Measurements from ENCODE around the gene AADACL4. TPM values are rescaled to one million over a fixed set of nuclear protein-coding genes. Genes with fewer than 3 reads are reported as not detected.

Gene AADACL4
- total and polyA plus RNA-seq, 9 of the 15 experiments (the other 6 are each of a cell fraction or from before 2014, with no cell fraction given): not detected

- TF ChIP-seq SMARCA4 (IDR thresholded peaks at IDR 0.05) (peak; percentile 74), PHF20 (IDR thresholded peaks at IDR 0.05; ENCODE audit: partially characterized antibody) (peak; percentile 57), MTA1 (IDR thresholded peaks at IDR 0.05; ENCODE audit: borderline replicate concordance) (peak; percentile 95), BRD9 (IDR thresholded peaks at IDR 0.05; ENCODE audit: low read depth, partially characterized antibody) (peak; percentile 90), HBP1 (CRISPR knock-in tag; IDR thresholded peaks at IDR 0.05) (peak; percentile 94), TRIM24 (IDR thresholded peaks at IDR 0.05) (peak in 1 of 2 experiments; percentile 49; a peak in 3 of 4 replicates), DPF2 (IDR thresholded peaks at IDR 0.05) (peak; percentile 79; the same call in 1 of the 2 replicates), ZNF280A (IDR thresholded peaks at IDR 0.05; ENCODE audit: low read depth, partially characterized antibody) (peak; percentile 67), DNMT1 (IDR thresholded peaks at IDR 0.05) (peak; percentile 92; the same call in 1 of the 2 replicates), PTRF (tag; IDR thresholded peaks at IDR 0.05) (0 out of 2 replicates have a peak, but pooled peaks have one; percentile 47), TRIM25 (IDR thresholded peaks at IDR 0.05; ENCODE audit: borderline replicate concordance) (peak; percentile 96; the same call in 1 of the 2 replicates), GATAD2A (IDR thresholded peaks at IDR 0.05) (peak; percentile 95), MIER1 (IDR thresholded peaks at IDR 0.05; ENCODE audit: low read depth) (peak; percentile 83), BCOR (IDR thresholded peaks at IDR 0.05) (peak; percentile 58; the same call in 1 of the 2 replicates), ARHGAP35 (IDR thresholded peaks at IDR 0.05; ENCODE audit: partially characterized antibody) (peak; percentile 80), ZBTB5 (IDR thresholded peaks at IDR 0.05) (peak; percentile 83)
Observed at GRCh38 chr1:12657885-12658512, 14.1 kb downstream of the AADACL4 start (continued).

Data from K562 (cell line).